ENCODE measurements around the gene ITGB3.
"Not testable (repeated sequence)": the region's sequence is repeated elsewhere in the genome, so short reads cannot be mapped to it uniquely, and the experiment has no call there.

Gene ITGB3

GRCh38 chr17:47262586-47262985 is 9.0 kb downstream of the ITGB3 start:
- DNase-seq (ENCODE audit: insufficient read length, low spot score) (no peak), FAIRE-seq (no peak)
- no peak for TF ChIP-seq CTCF (IDR thresholded peaks at IDR 0.05; ENCODE audit: insufficient read depth, missing control alignments)

- no peak for TF ChIP-seq CTCF (IDR thresholded peaks at IDR 0.05; ENCODE audit: insufficient read depth, missing control alignments)
- DNase-seq (ENCODE audit: insufficient read length, low spot score) (no peak), FAIRE-seq (no peak)
Observed at GRCh38 chr17:47264166-47264565, 10.5 kb downstream of the ITGB3 start.

GRCh38 chr17:47265983-47266541 is 12.4 kb downstream of the ITGB3 start:
- DNase-seq (ENCODE audit: insufficient read length, low spot score) (no peak), FAIRE-seq (no peak)
- TF ChIP-seq CTCF (IDR thresholded peaks at IDR 0.05; ENCODE audit: insufficient read depth, missing control alignments): no peak

GRCh38 chr17:47266782-47267181 is 13.2 kb downstream of the ITGB3 start:
- DNase-seq (ENCODE audit: insufficient read length, low spot score): no peak
- TF ChIP-seq CTCF (IDR thresholded peaks at IDR 0.05; ENCODE audit: insufficient read depth, missing control alignments): no peak
- no peak for FAIRE-seq

GRCh38 chr17:47267354-47267828 is 13.8 kb downstream of the ITGB3 start:
- no peak for TF ChIP-seq CTCF (IDR thresholded peaks at IDR 0.05; ENCODE audit: insufficient read depth, missing control alignments)
- DNase-seq (ENCODE audit: insufficient read length, low spot score): no peak
- no peak for FAIRE-seq

GRCh38 chr17:47268964-47269363 is 15.3 kb downstream of the ITGB3 start:
- DNase-seq (ENCODE audit: insufficient read length, low spot score); FAIRE-seq: not testable (repeated sequence)

- DNase-seq (ENCODE audit: insufficient read length, low spot score); FAIRE-seq: not testable (repeated sequence)
Observed at GRCh38 chr17:47269561-47270280, 16.1 kb downstream of the ITGB3 start.

- no peak for DNase-seq (ENCODE audit: insufficient read length, low spot score)
- FAIRE-seq: no peak
- no peak for TF ChIP-seq CTCF (IDR thresholded peaks at IDR 0.05; ENCODE audit: insufficient read depth, missing control alignments)
Observed at GRCh38 chr17:47270946-47271705, 17.5 kb downstream of the ITGB3 start.

Measured in D721Med (cell line).